PC-3 (cell line): ENCODE results near the gene AUTS2. TPM values are rescaled to one million over a fixed set of nuclear protein-coding genes. Genes with fewer than 3 reads are reported as not detected.

Experiments used
- ATAC-seq: fragments of 200-7000 bp; cut with Tn5 transposase; 2 replicates; pipeline ENCODE4 v1.9.1; 2020; ENCODE audit warnings: mild to moderate bottlenecking, moderate library complexity
- BruUV-seq: library from RNA; stranded (reverse); fragments of 400-500 nt; replicated peaks from 2 replicates; lab custom pipeline; 2021; lab: Mats Ljungman, UMichigan
- CTCF ChIA-PET: fragments of 300-600 bp; sonication (Branson Sonifier 250); formaldehyde crosslinking; loops from one replicate; lab custom pipeline; 2022; ENCODE audit warnings: antibody characterized with exemption; lab: Charles Lee
- POLR2A ChIA-PET: fragments of 300-600 bp; sonication (Branson Sonifier 250); formaldehyde crosslinking; loops from one replicate; lab custom pipeline; 2022; ENCODE audit warnings: antibody characterized with exemption; ENCODE audit not compliant: unreplicated experiment; lab: Charles Lee
- DNase-seq: peaks from one replicate; pipeline ENCODE4 v3.0.0-alpha.2; 2015
- H2AFZ ChIP-seq: fragments of 300-600 bp; sonication (generic); 2 replicates; pipeline ENCODE4 v1.6.0; 2016; ENCODE audit warnings: antibody characterized with exemption, low read length
- H3F3A ChIP-seq: fragments of 300-600 bp; sonication (generic); one replicate; pipeline ENCODE4 v1.6.0; 2017; ENCODE audit warnings: antibody characterized with exemption, low read length, control low read depth, mild to moderate bottlenecking; ENCODE audit not compliant: unreplicated experiment
- H3K27ac ChIP-seq: fragments of 300-600 bp; sonication (generic); 2 replicates; pipeline ENCODE4 v1.5.1; 2016; ENCODE audit warnings: mild to moderate bottlenecking, low read length
- H3K27me3 ChIP-seq: fragments of 300-600 bp; sonication (generic); 2 replicates; pipeline ENCODE4 v1.6.1; 2016; ENCODE audit warnings: low read length, mixed read lengths
- H3K36me3 ChIP-seq: fragments of 300-600 bp; sonication (generic); 2 replicates; pipeline ENCODE4 v1.6.1; 2016; ENCODE audit warnings: low read depth, mixed run types, low read length, mixed read lengths
- H3K4me1 ChIP-seq: fragments of 300-600 bp; sonication (generic); 2 replicates; pipeline ENCODE4 v1.5.1; 2016; ENCODE audit warnings: low read length; ENCODE audit not compliant: insufficient read depth
- H3K4me2 ChIP-seq: fragments of 300-600 bp; sonication (generic); 2 replicates; pipeline ENCODE4 v1.6.0; 2016; ENCODE audit warnings: low read length
- H3K4me3 ChIP-seq: fragments of 300-600 bp; sonication (generic); 2 replicates; pipeline ENCODE4 v1.5.1; 2016; ENCODE audit warnings: mild to moderate bottlenecking, low read length, mixed read lengths
- H3K79me2 ChIP-seq: fragments of 300-600 bp; sonication (generic); 2 replicates; pipeline ENCODE4 v1.6.1; 2017; ENCODE audit warnings: low read length, mixed read lengths
- H3K9ac ChIP-seq: fragments of 300-600 bp; sonication (generic); 2 replicates; pipeline ENCODE4 v1.6.0; 2016; ENCODE audit warnings: mild to moderate bottlenecking, low read length
- H3K9me2 ChIP-seq: fragments of 300-600 bp; sonication (generic); replicated peaks from 2 replicates; pipeline ENCODE4 v1.6.1; 2016; ENCODE audit warnings: mixed run types, low read length, mixed read lengths
- H3K9me3 ChIP-seq: fragments of 300-600 bp; sonication (generic); 2 replicates; pipeline ENCODE4 v1.6.1; 2016; ENCODE audit warnings: low read length, mixed read lengths
- H4K20me1 ChIP-seq: fragments of 300-600 bp; sonication (generic); 2 replicates; pipeline ENCODE4 v1.6.1; 2016; ENCODE audit warnings: low read length, mixed read lengths
- CTCF ChIP-seq: fragments of 300-600 bp; sonication (generic); conservative IDR thresholded peaks from 2 replicates; pipeline ENCODE4 v1.5.1; 2017; ENCODE audit warnings: antibody characterized with exemption, low read depth, mild to moderate bottlenecking, low read length
- EZH2 ChIP-seq: fragments of 300-600 bp; sonication (generic); IDR thresholded peaks from one replicate; pipeline ENCODE4 v1.6.1; 2017; ENCODE audit warnings: antibody characterized with exemption, mild to moderate bottlenecking, low read length; ENCODE audit not compliant: unreplicated experiment
- EZH2phosphoT487 ChIP-seq: fragments of 300-600 bp; sonication (generic); IDR thresholded peaks from 2 replicates; pipeline ENCODE4 v1.6.1; 2018; ENCODE audit warnings: mild to moderate bottlenecking, antibody characterized with exemption, low read length, borderline replicate concordance
- intact Hi-C: fragments of 100-400 bp; cut with micrococcal nuclease; formaldehyde crosslinking; loops from 2 replicates; pipeline ENCODE4 v1.9.0; 2023
- total RNA-seq: library from RNA; depleted of rRNA; stranded (reverse); fragments of >200 nt; gene quantifications from 2 replicates; pipeline ENCODE4 v1.2.3, GENCODE V29; 2014

AUTS2 gene
- total RNA-seq, 1 experiment from 2014 or later: not detected

- no peak overlapping the region for H3K27ac ChIP-seq
- intact Hi-C loops: no loop called here
- no peaks in the 10 kb centered on the region for H4K20me1 ChIP-seq
- no peaks in the 10 kb centered on the region for H3K9me2 ChIP-seq
- H3K79me2 ChIP-seq: no peaks in the 10 kb centered on the region
- H3K27me3 ChIP-seq: no peaks in the 10 kb centered on the region
- H3F3A ChIP-seq: no peaks in the 10 kb centered on the region
- ChIA-PET CTCF (no interaction called here), POLR2A (no interaction called here)
- no peak for TF ChIP-seq EZH2phosphoT487
- no peak for TF ChIP-seq EZH2
- TF ChIP-seq CTCF: no peak
- ATAC-seq (no peak), DNase-seq (no peak)
- H2AFZ ChIP-seq: no peak overlapping the region
- H3K36me3 ChIP-seq: no peaks in the 10 kb centered on the region
- H3K4me3 ChIP-seq: no peak overlapping the region
- H3K4me1 ChIP-seq: no peaks in the 10 kb centered on the region
- H3K9me3 ChIP-seq: 0 out of 2 replicates have a peak, but pooled peaks cover 1% of the 10 kb centered on the region
- no TSS peak for BruUV-seq
- no peak overlapping the region for H3K9ac ChIP-seq
- no peak overlapping the region for H3K4me2 ChIP-seq
Measured at GRCh38 chr7:69769826-69770225, 171.6 kb downstream of the AUTS2 start.

- Histone ChIP-seq H3K27me3 (no peaks in the 10 kb centered on the region), H3K9me3 (no peaks in the 10 kb centered on the region), H4K20me1 (no peaks in the 10 kb centered on the region), H3K4me1 (no peaks in the 10 kb centered on the region), H3K4me3 (no peak overlapping the region), H3K9ac (no peak overlapping the region), H3K36me3 (no peaks in the 10 kb centered on the region), H2AFZ (no peak overlapping the region), H3F3A (no peaks in the 10 kb centered on the region), H3K9me2 (no peaks in the 10 kb centered on the region), H3K4me2 (no peak overlapping the region), H3K79me2 (no peaks in the 10 kb centered on the region), H3K27ac (no peak overlapping the region)
- DNase-seq: no peak
- TF ChIP-seq CTCF (no peak), EZH2 (no peak), EZH2phosphoT487 (no peak)
- intact Hi-C loops: no loop called here
- ChIA-PET POLR2A (no interaction called here), CTCF (no interaction called here)
- ATAC-seq: no peak
- no TSS peak for BruUV-seq
Measured at GRCh38 chr7:69770613-69771012, 172.3 kb downstream of the AUTS2 start.

- Histone ChIP-seq H3K4me2 (no peak overlapping the region), H3K4me3 (no peak overlapping the region), H3K27me3 (no peaks in the 10 kb centered on the region), H4K20me1 (no peaks in the 10 kb centered on the region), H3F3A (no peaks in the 10 kb centered on the region), H3K9me3 (no peaks in the 10 kb centered on the region), H3K79me2 (no peaks in the 10 kb centered on the region), H2AFZ (no peak overlapping the region), H3K4me1 (no peaks in the 10 kb centered on the region), H3K36me3 (no peaks in the 10 kb centered on the region), H3K9ac (no peak overlapping the region), H3K9me2 (no peaks in the 10 kb centered on the region), H3K27ac (no peak overlapping the region)
- BruUV-seq: no TSS peak
- DNase-seq (no peak), ATAC-seq (no peak)
- ChIA-PET CTCF (no interaction called here), POLR2A (no interaction called here)
- intact Hi-C loops: no loop called here
- no peak for TF ChIP-seq CTCF
Measured at GRCh38 chr7:69772718-69773436, 174.6 kb downstream of the AUTS2 start.
